Aorta (tissue), 5 donors: Measurements from ENCODE around the gene SYDE2. TPM values are rescaled to one million over a fixed set of nuclear protein-coding genes. Genes with fewer than 3 reads are reported as not detected.
A peak's percentile ranks its signal among the peaks of the same experiment; 100 is the strongest.
"Not testable (repeated sequence)": the region's sequence is repeated elsewhere in the genome, so short reads cannot be mapped to it uniquely, and the experiment has no call there.

Experiments used
- ATAC-seq: fragments of 200-7000 bp; cut with Tn5 transposase; one replicate; pipeline ENCODE4 v1.9.1; 2022; ENCODE audit warnings: moderate library complexity; ENCODE audit not compliant: low FRiP score
- DNase-seq, 2 donors: peaks; one replicate each; pipeline ENCODE4 v3.0.0-alpha.2; 2020
- H3K27ac ChIP-seq, 2 donors: one replicate each; pipeline ENCODE4 v1.5.1; 2013; ENCODE audit warnings: low read length in 2 of 2, mild to moderate bottlenecking in 2 of 2, moderate library complexity in 2 of 2, control low read depth in 1 of 2, inconsistent platforms in 1 of 2, low read depth in 1 of 2
- H3K27me3 ChIP-seq, 2 donors: one replicate each; pipeline ENCODE4 v1.6.1; 2013; ENCODE audit warnings: control low read depth in 1 of 2, low read length in 1 of 2, mild to moderate bottlenecking in 1 of 2, moderate library complexity in 1 of 2; ENCODE audit not compliant: insufficient read depth in 2 of 2, control insufficient read depth in 1 of 2
- H3K36me3 ChIP-seq, 2 donors: one replicate each; pipeline ENCODE4 v1.6.1; 2013; ENCODE audit warnings: control low read depth in 1 of 2, low read length in 1 of 2, mild to moderate bottlenecking in 1 of 2; ENCODE audit not compliant: insufficient read depth in 2 of 2, control insufficient read depth in 1 of 2
- H3K4me1 ChIP-seq, 2 donors: one replicate each; pipeline ENCODE4 v1.6.1; 2013; ENCODE audit warnings: low read length in 2 of 2, control low read depth in 1 of 2, mild to moderate bottlenecking in 1 of 2, moderate library complexity in 1 of 2; ENCODE audit not compliant: insufficient read depth in 2 of 2, control insufficient read depth in 1 of 2
- H3K4me3 ChIP-seq, 2 donors: one replicate each; pipeline ENCODE4 v1.5.1; 2013; ENCODE audit warnings: low read length in 2 of 2, control low read depth in 1 of 2, mild to moderate bottlenecking in 1 of 2
- H3K9me3 ChIP-seq: one replicate; pipeline ENCODE4 v1.6.1; 2013; ENCODE audit warnings: mild to moderate bottlenecking, low read length; ENCODE audit not compliant: control insufficient read depth
- WGBS, 2 donors: extraction: QIAGEN DNeasy Blood & Tissue Kit; methylation state at CpG; one replicate each; pipeline ENCODE4 v1.1.7; 2013; 5-methylcytosine and 5-hydroxymethylcytosine counted together
- intact Hi-C, 2 donors: fragments of 100-400 bp; cut with DNase I; formaldehyde crosslinking; loops; one replicate each; pipeline versions ENCODE4 v1.14.2 to v1.15.0; 2022
- long read RNA-seq, 2 donors: library from polyadenylated mRNA; unstranded; transcript quantifications; one replicate each; pipeline ENCODE4 v2.0.0, GENCODE V29; 2020 to 2021
- polyA plus RNA-seq, 2 donors: library from polyadenylated mRNA; stranded (reverse); fragments of 200-250 nt; gene quantifications; one replicate each; pipeline ENCODE4 v1.2.3, GENCODE V29; 2013
- total RNA-seq, 2 donors: library from RNA; stranded (reverse); fragmentation: NEBNext Ultra II Directional; extraction: Animal tissue kit (Norgen Biotek cat#: 25700); gene quantifications; one replicate each; pipeline ENCODE4 v1.2.1, GENCODE V29; 2021
- donor health status: healthy with polysubstance abuse.
- donor health status: Bipolar disorder and iron deficiency.
- donor health status: DM: no; HTN: no; CAD: no.
- donor health status: DM: no; HTN: no; CAD: no.
- donor health status: DM: yes; HTN: yes; CAD: no.

SYDE2 gene, protein sequence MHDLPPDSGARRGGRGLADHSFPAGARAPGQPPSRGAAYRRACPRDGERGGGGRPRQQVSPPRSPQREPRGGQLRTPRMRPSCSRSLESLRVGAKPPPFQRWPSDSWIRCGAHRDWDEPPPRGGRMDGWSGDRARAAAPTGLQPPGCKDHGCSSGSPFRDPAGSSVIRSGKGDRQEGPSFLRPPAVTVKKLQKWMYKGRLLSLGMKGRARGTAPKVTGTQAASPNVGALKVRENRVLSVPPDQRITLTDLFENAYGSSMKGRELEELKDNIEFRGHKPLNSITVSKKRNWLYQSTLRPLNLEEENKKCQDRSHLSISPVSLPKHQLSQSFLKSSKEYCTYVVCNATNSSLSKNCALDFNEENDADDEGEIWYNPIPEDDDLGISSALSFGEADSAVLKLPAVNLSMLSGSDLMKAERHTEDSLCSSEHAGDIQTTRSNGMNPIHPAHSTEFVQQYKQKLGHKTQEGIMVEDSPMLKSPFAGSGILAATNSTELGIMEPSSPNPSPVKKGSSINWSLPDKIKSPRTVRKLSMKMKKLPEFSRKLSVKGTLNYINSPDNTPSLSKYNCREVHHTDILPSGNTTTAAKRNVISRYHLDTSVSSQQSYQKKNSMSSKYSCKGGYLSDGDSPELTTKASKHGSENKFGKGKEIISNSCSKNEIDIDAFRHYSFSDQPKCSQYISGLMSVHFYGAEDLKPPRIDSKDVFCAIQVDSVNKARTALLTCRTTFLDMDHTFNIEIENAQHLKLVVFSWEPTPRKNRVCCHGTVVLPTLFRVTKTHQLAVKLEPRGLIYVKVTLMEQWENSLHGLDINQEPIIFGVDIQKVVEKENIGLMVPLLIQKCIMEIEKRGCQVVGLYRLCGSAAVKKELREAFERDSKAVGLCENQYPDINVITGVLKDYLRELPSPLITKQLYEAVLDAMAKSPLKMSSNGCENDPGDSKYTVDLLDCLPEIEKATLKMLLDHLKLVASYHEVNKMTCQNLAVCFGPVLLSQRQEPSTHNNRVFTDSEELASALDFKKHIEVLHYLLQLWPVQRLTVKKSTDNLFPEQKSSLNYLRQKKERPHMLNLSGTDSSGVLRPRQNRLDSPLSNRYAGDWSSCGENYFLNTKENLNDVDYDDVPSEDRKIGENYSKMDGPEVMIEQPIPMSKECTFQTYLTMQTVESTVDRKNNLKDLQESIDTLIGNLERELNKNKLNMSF
- total RNA-seq, result 10 to 100 TPM; 10.1 to 16.7 TPM
- 1 to 10 TPM; 1.3 to 1.4 TPM for polyA plus RNA-seq
- long read RNA-seq, donor 1, partial matches to known transcripts, result 0 of 2 reads
- long read RNA-seq, donor 1, other reads (novel, unspliced or antisense), result 2 of 2 reads
- long read RNA-seq, donor 2, partial matches to known transcripts, result 0 of 5 reads
- long read RNA-seq, donor 2, other reads (novel, unspliced or antisense), result 1 of 5 reads

DNA sequence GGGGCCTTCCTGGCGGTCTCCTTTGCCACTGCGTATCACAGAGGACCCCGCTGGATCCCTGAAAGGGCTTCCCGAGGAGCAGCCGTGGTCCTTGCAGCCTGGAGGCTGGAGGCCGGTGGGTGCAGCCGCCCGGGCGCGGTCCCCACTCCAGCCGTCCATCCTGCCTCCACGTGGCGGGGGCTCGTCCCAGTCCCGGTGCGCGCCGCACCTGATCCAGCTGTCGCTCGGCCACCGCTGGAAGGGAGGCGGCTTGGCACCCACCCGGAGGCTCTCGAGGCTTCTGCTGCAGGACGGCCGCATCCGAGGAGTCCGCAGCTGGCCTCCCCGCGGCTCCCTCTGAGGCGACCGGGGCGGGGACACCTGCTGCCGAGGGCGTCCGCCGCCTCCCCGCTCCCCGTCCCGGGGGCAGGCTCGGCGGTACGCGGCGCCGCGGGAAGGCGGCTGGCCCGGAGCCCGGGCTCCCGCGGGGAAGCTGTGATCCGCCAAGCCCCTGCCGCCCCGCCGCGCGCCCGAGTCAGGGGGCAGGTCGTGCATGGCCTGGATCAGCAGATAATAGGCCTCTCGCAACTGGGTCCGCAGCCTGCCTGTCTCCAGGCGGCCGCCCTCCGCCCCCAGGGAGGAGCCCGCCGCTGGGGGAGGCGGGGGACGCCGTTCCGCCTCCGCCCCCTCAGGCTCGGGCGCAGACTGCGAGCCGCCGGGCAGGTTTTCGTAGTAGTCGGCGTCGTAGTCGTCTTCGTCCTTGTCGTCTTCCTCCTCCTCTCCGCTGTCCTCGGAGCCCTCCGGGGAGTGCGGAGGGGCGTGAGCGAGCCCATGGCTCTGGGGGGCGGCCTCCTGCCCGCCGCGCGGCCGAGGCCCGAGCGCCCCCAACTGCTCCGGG, at the start of gene SYDE2:
Gene SYDE2, minus strand, starts transcription at position 554 of the 877 bp plus-strand sequence. Its CDS starts 20 bp downstream, at position 534.
- ATAC-seq (peak; percentile 89), DNase-seq (peak; percentile 81 to 91)
- Histone ChIP-seq H3K9me3 (no peaks in the 10 kb centered on the region), H3K4me1 (no peaks in the 10 kb centered on the region), H3K27me3 (no peaks in the 10 kb centered on the region), H3K36me3 (no peaks in the 10 kb centered on the region), H3K4me3 (peak within 1 kb of the TSS; percentile 91 to 95), H3K27ac (peak within 1 kb of the TSS; percentile 62 to 90)
- intact Hi-C loops, result loop anchor here (5.0 kb wide), 1 partner anchor 57 kb away; the partner anchor contains the start of gene C1orf52 (in 2 of the 2)
- WGBS, 2 donors, result 0 to 1% methylated on average over 75 to 99 of the region's 99 CpGs

DNA sequence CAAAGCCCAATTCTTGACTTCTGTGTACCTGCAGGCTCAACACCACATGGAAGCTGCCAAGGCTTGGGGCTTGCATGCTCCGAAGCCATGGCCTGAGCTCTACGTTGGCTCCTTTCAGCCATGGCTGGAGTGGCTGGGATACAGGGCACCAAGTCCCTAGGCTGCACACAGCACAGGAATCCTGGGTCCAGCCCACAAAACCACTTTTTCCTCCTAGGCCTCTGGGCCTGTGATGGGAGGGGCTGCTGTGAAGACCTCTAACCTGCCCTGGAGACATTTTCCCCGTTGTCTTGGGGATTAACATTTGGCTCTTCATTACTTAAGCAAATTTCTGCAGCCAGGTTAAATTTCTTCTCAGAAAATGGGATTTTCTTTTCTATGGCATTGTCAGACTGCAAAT, 48.2 kb upstream of the SYDE2 start:
- 79 to 99% methylated on average over 3 of the region's 3 CpGs for WGBS, 2 donors
- intact Hi-C loops, ATAC-seq: not testable (repeated sequence)

DNA sequence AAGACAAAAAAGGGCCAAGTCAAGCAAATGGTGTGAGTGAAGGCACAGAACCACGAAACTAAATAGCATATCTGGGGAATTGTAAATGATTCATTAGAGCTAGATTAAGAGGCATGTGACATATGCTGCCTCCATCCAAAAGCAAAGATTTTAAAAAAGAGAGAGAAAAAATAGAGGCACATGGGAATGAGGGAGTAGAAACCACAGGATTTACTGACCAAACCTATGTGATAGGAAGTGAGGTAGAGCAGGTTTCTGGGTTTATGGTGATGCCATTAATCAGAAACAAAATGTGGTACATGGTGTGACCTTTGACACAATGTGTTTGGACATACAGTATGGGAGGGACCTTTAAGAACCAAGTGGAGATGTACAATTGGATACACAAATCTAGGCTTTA, 45.1 kb upstream of the SYDE2 start:
- intact Hi-C loops, result no loop called here
- H3K27ac ChIP-seq, result no peak overlapping the region
- WGBS, 2 donors, result 50 to 83% methylated on average over 1 of the region's 1 CpG

More for the DNA sequence above, 48.2 kb upstream of the SYDE2 start:
- not testable (repeated sequence) for H3K27ac ChIP-seq, DNase-seq, H3K27me3 ChIP-seq, H3K36me3 ChIP-seq, H3K4me3 ChIP-seq, H3K9me3 ChIP-seq, H3K4me1 ChIP-seq

DNA sequence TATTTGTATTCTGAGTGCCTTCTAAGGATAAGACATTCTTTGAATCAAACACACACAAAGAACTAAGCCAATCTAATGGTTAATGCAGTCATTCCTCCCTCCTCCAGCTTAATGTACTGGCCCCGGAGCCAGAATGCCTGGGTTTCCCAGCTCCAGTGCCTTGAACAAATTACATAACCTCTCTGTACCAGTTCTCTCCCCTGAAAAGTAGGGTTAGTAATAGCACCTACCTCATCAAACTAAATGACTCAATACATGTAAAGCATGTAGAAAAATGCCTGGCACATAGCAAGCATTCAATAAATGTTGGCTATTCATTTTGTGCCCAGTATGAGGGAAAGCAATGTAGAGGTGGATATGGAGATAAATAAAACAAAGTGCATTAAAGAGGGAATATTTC, 44.6 kb upstream of the SYDE2 start:
- no peaks in the 10 kb centered on the region for H3K9me3 ChIP-seq
- no peak overlapping the region for H3K4me3 ChIP-seq
- H3K36me3 ChIP-seq, result no peaks in the 10 kb centered on the region
- DNase-seq (no peak), ATAC-seq (no peak)
- H3K27me3 ChIP-seq, result no peaks in the 10 kb centered on the region
- intact Hi-C loops, result no loop called here
- H3K27ac ChIP-seq, result no peak overlapping the region
- no peaks in the 10 kb centered on the region for H3K4me1 ChIP-seq
- WGBS, 2 donors, result 52 to 66% methylated on average over 1 of the region's 1 CpG

More for the DNA sequence above, 45.1 kb upstream of the SYDE2 start:
- H3K4me1 ChIP-seq, result no peaks in the 10 kb centered on the region
- no peaks in the 10 kb centered on the region for H3K36me3 ChIP-seq
- H3K27me3 ChIP-seq, result no peaks in the 10 kb centered on the region
- no peaks in the 10 kb centered on the region for H3K9me3 ChIP-seq
- ATAC-seq, result no peak
- no peak overlapping the region for H3K4me3 ChIP-seq
- no peak for DNase-seq

DNA sequence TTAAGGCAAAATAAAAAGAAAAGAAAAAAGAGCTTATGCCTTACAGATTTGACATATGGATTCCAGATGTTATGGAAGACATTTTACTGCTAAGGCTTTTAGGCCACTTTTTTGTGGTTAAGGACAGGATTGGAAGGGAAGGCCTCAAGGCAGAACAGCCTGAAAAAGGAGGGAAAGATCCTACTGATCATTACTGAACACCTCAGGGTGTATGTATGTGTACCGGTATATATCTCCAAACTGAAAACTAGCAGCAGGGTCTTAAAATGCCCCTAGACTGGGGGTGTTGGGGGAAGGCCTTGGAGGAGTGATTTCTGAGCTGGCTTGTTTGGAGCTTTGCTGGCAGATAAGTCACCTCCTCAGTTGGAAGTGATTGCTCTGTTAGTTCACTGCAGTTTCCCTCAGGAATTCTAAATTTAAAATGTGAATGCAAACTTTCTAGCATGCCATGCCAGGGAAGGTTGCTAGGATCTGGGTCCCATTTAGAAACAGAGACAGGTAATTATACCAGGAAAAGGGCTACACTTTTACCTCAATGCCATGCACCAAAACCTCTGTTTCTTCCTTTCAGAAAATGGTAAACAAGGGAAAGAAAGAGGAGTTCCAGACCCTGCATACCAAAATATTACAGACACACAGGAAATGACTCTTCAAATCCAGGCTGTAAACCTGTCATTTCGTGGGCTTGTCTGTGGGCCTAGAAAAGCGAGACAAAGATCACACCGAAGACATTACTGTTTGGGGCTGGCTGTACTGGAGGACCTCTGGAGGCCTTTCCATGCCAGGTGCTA, 43.6 kb upstream of the SYDE2 start:
- WGBS, 2 donors, result 37 to 42% methylated on average over 4 of the region's 4 CpGs
- no peaks in the 10 kb centered on the region for H3K27me3 ChIP-seq
- ATAC-seq (peak; percentile 59), DNase-seq (no peak)
- H3K36me3 ChIP-seq, result no peaks in the 10 kb centered on the region
- no peaks in the 10 kb centered on the region for H3K9me3 ChIP-seq
- peaks cover 0 to 2% of the 10 kb centered on the region in 2 donors for H3K4me1 ChIP-seq
- H3K4me3 ChIP-seq, result no peak overlapping the region
- intact Hi-C loops, result no loop called here
- H3K27ac ChIP-seq, result peak overlapping the region in 1 of 2 donors; percentile 43

DNA sequence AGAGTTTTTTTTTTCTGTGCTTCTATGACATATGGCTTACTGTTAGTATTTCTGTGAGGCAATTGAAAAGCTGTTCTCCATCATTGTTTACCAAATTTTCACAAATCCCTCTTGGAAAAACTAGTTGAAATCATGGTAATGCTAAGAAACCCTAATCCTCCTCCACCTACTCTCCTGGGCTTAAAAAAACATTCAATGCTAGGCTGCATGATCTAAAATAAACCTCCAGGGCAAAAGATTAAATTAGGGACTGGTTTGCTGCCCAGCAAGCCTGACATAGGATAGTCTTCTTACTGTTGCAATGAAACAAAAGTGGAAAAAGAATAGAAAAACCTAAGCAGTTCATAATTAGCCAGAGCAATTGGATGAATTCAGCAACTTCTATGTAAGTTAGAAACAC, 42.6 kb upstream of the SYDE2 start:
- H3K4me1 ChIP-seq, result peaks cover 0 to 2% of the 10 kb centered on the region in 2 donors
- H3K27me3 ChIP-seq, result no peaks in the 10 kb centered on the region
- H3K27ac ChIP-seq, result no peak overlapping the region
- no peak for DNase-seq
- H3K9me3 ChIP-seq, result no peaks in the 10 kb centered on the region
- no peak overlapping the region for H3K4me3 ChIP-seq
- H3K36me3 ChIP-seq, result no peaks in the 10 kb centered on the region
- intact Hi-C loops, result no loop called here
- ATAC-seq, result no peak

DNA sequence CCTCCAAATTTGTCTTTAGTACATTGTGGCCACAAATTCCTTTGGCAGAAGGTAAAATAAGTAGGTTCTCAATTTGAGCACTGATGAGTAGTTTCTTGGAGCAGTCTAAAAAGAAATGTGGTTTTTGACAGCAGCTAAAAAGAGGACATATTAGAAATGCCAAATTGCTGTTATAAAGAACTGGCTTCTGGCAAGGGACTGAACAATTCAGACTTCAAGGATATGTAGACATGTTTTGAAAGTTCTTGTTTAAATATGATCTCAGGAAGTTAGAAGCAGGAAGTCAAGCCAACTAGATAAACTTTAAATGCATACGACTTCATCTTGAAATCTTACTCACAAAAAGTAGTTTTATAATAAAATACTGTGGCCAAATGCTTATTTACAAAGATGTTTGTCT, 39.8 kb upstream of the SYDE2 start:
- no peaks in the 10 kb centered on the region for H3K9me3 ChIP-seq
- intact Hi-C loops, result no loop called here

More for the DNA sequence above, 39.8 kb upstream of the SYDE2 start:
- DNase-seq, result no peak
- 0 to 2% methylated on average over 1 of the region's 1 CpG for WGBS, 2 donors
- ATAC-seq, result no peak
- Histone ChIP-seq H3K36me3 (no peaks in the 10 kb centered on the region), H3K27me3 (no peaks in the 10 kb centered on the region), H3K4me1 (peaks cover 0 to 2% of the 10 kb centered on the region in 2 donors), H3K27ac (peak overlapping the region in 1 of 2 donors; percentile 75), H3K4me3 (no peak overlapping the region)
